CD4-positive, alpha-beta memory T cell (primary cell): ENCODE measurements around the gene EPHA6. TPM values are rescaled to one million over a fixed set of nuclear protein-coding genes. Genes with fewer than 3 reads are reported as not detected.
"Not testable (repeated sequence)": the region's sequence is repeated elsewhere in the genome, so short reads cannot be mapped to it uniquely, and the experiment has no call there.

Experiments
- CTCF ChIA-PET: fragments of 350-600 bp; sonication (Branson Sonifier 250); formaldehyde crosslinking; loops from one replicate; lab custom pipeline; 2021; ENCODE audit warnings: inconsistent platforms; ENCODE audit not compliant: partially characterized antibody; lab: Charles Lee
- POLR2A ChIA-PET: fragments of 350-600 bp; sonication (Branson Sonifier 250); formaldehyde crosslinking; loops from one replicate; lab custom pipeline; 2021; ENCODE audit not compliant: partially characterized antibody; lab: Charles Lee
- DNase-seq, 5 donors: peaks; one replicate each; pipeline versions ENCODE4 v3.0.0 to v3.0.0-alpha.2; 2020 to 2022; ENCODE audit warnings: mixed read lengths in 1 of 5
- H3K27ac ChIP-seq: one replicate; pipeline ENCODE4 v1.7.0; 2013; ENCODE audit warnings: low read depth, low read length
- H3K27me3 ChIP-seq: 2 replicates; pipeline ENCODE4 v1.7.0; 2013; ENCODE audit warnings: mild to moderate bottlenecking, low read length, moderate library complexity; ENCODE audit not compliant: insufficient read depth
- H3K36me3 ChIP-seq: 2 replicates; pipeline ENCODE4 v1.7.0; 2013; ENCODE audit warnings: mild to moderate bottlenecking, low read length, moderate library complexity; ENCODE audit not compliant: insufficient read depth
- H3K4me1 ChIP-seq: 2 replicates; pipeline ENCODE4 v1.7.0; 2013; ENCODE audit warnings: mild to moderate bottlenecking, low read length, moderate library complexity; ENCODE audit not compliant: insufficient read depth
- H3K4me3 ChIP-seq, 2 donors: one replicate each; pipeline ENCODE4 v1.7.0; 2013; ENCODE audit warnings: low read length in 2 of 2, mild to moderate bottlenecking in 1 of 2
- H3K9me3 ChIP-seq, 2 donors: one replicate each; pipeline ENCODE4 v1.7.0; 2013; ENCODE audit warnings: low read length in 2 of 2, control low read depth in 1 of 2; ENCODE audit not compliant: control insufficient read depth in 1 of 2
- H3K27ac Mint-ChIP-seq, 7 donors: one replicate each; pipeline ENCODE4 v1.8.0; 2020 to 2021; ENCODE audit warnings: mixed read lengths in 7 of 7, mild to moderate bottlenecking in 6 of 7, inconsistent platforms in 3 of 7, moderate library complexity in 3 of 7
- H3K27me3 Mint-ChIP-seq, 2 donors: one replicate each; pipeline ENCODE4 v1.8.0; 2020 to 2021; ENCODE audit warnings: mixed read lengths in 2 of 2
- H3K36me3 Mint-ChIP-seq, 2 donors: one replicate each; pipeline ENCODE4 v1.8.0; 2020 to 2021; ENCODE audit warnings: mixed read lengths in 2 of 2, inconsistent platforms in 1 of 2, mild to moderate bottlenecking in 1 of 2
- H3K4me1 Mint-ChIP-seq, 4 donors: one replicate each; pipeline ENCODE4 v1.8.0; 2020 to 2021; ENCODE audit warnings: mixed read lengths in 4 of 4, mild to moderate bottlenecking in 1 of 4
- H3K4me3 Mint-ChIP-seq, 8 donors: one replicate each; pipeline ENCODE4 v1.8.0; 2020 to 2021; ENCODE audit warnings: mixed read lengths in 8 of 8, mild to moderate bottlenecking in 7 of 8, moderate library complexity in 6 of 8, inconsistent platforms in 3 of 8
- H3K9me3 Mint-ChIP-seq, 8 donors: one replicate each; pipeline ENCODE4 v1.8.0; 2020 to 2021; ENCODE audit warnings: mixed read lengths in 8 of 8, mild to moderate bottlenecking in 5 of 8, inconsistent platforms in 3 of 8, moderate library complexity in 1 of 8
- intact Hi-C: fragments of 100-400 bp; cut with micrococcal nuclease; formaldehyde crosslinking; loops from one replicate; pipeline ENCODE4 v1.15.1; 2023
- polyA plus RNA-seq, 2 donors: library from polyadenylated mRNA; unstranded; fragments of 300-500 nt; fragmentation: Illumina TruSeq; gene quantifications; one replicate each; pipeline ENCODE4 v1.2.3, GENCODE V29; 2021
- total RNA-seq, 2 experiments: library from RNA; stranded (reverse); gene quantifications; one replicate each; pipeline ENCODE4 v1.2.3, GENCODE V29; 2021

The EPHA6 gene
- total and polyA plus RNA-seq, 4 experiments from 2014 or later = not detected

- CTCF ChIA-PET = no interaction called here
- intact Hi-C loops = no loop called here
- Mint-ChIP-seq H3K36me3 (no peaks in the 10 kb centered on the region), H3K27ac (no peak overlapping the region), H3K4me1 (no peaks in the 10 kb centered on the region), H3K9me3 (no peaks in the 10 kb centered on the region), H3K27me3 (no peaks in the 10 kb centered on the region), H3K4me3 (no peak overlapping the region)
- H3K9me3 ChIP-seq = no peaks in the 10 kb centered on the region
- no peak overlapping the region for H3K4me3 ChIP-seq
- H3K4me1 ChIP-seq = no peaks in the 10 kb centered on the region
- POLR2A ChIA-PET = no interaction called here
- no peak for DNase-seq
- no peaks in the 10 kb centered on the region for H3K27me3 ChIP-seq
- H3K36me3 ChIP-seq = no peaks in the 10 kb centered on the region
- H3K27ac ChIP-seq = no peak overlapping the region
These were observed 441.7 kb downstream of the EPHA6 start for GRCh38 chr3:97256060-97256459.

- H3K4me1 Mint-ChIP-seq = no peaks in the 10 kb centered on the region
- Histone ChIP-seq H3K27ac (no peak overlapping the region), H3K27me3 (no peaks in the 10 kb centered on the region), H3K4me3 (no peak overlapping the region), H3K9me3 (no peaks in the 10 kb centered on the region), H3K36me3 (no peaks in the 10 kb centered on the region), H3K4me1 (no peaks in the 10 kb centered on the region)
- H3K27ac Mint-ChIP-seq = no peak overlapping the region
- POLR2A ChIA-PET = no interaction called here
- no peak overlapping the region for H3K4me3 Mint-ChIP-seq
- CTCF ChIA-PET = no interaction called here
- intact Hi-C loops = no loop called here
- no peak for DNase-seq
- no peaks in the 10 kb centered on the region for H3K9me3 Mint-ChIP-seq
- H3K27me3 Mint-ChIP-seq = no peaks in the 10 kb centered on the region
- H3K36me3 Mint-ChIP-seq = no peaks in the 10 kb centered on the region
These were observed 443.7 kb downstream of the EPHA6 start for GRCh38 chr3:97257942-97258697.

- no peaks in the 10 kb centered on the region for H3K9me3 ChIP-seq
- CTCF ChIA-PET = no interaction called here
- H3K36me3 ChIP-seq = no peaks in the 10 kb centered on the region
- Mint-ChIP-seq H3K27ac (no peak overlapping the region), H3K36me3 (no peaks in the 10 kb centered on the region), H3K4me3 (no peak overlapping the region), H3K27me3 (peaks cover 0 to 1% of the 10 kb centered on the region in 2 donors), H3K9me3 (peaks cover 0 to 2% (median 0%) of the 10 kb centered on the region in 8 donors), H3K4me1 (no peaks in the 10 kb centered on the region)
- no peaks in the 10 kb centered on the region for H3K27me3 ChIP-seq
- DNase-seq = no peak
- intact Hi-C loops = no loop called here
- no peak overlapping the region for H3K27ac ChIP-seq
- no peak overlapping the region for H3K4me3 ChIP-seq
- POLR2A ChIA-PET = no interaction called here
- H3K4me1 ChIP-seq = no peaks in the 10 kb centered on the region
These were observed 444.9 kb downstream of the EPHA6 start for GRCh38 chr3:97259263-97259662.

DNA sequence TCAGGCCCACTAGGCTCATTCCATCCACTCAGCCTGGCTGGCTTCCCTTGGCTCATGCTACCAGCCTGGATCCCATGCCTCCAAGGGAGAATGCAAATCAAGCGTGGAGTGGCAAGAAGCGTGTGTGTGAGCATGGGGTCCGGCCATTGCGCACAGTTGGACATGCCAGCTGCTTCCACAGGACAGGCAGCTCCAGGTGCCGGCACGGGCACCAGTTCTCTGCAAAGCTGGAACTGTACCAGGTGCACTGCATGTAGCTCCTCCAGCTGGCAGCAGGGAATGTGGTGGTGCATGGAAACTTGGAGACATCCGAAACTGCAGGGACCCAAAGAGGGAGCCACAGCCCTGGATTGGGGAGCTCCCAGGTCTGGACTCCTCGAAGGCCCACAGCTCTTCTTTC is 449.8 kb downstream of the EPHA6 start:
- H3K9me3 ChIP-seq = no peaks in the 10 kb centered on the region
- no peak for DNase-seq
- Mint-ChIP-seq H3K36me3 (no peaks in the 10 kb centered on the region), H3K4me3 (no peak overlapping the region), H3K27me3 (peaks cover 0 to 1% of the 10 kb centered on the region in 2 donors), H3K9me3 (peaks cover 0 to 2% (median 0%) of the 10 kb centered on the region in 8 donors), H3K27ac (no peak overlapping the region), H3K4me1 (no peaks in the 10 kb centered on the region)
- intact Hi-C loops = no loop called here
- H3K27ac ChIP-seq = no peak overlapping the region
- CTCF ChIA-PET = no interaction called here
- POLR2A ChIA-PET = no interaction called here
- H3K36me3 ChIP-seq = no peaks in the 10 kb centered on the region
- H3K4me1 ChIP-seq = no peaks in the 10 kb centered on the region
- no peaks in the 10 kb centered on the region for H3K27me3 ChIP-seq
- no peak overlapping the region for H3K4me3 ChIP-seq

DNA sequence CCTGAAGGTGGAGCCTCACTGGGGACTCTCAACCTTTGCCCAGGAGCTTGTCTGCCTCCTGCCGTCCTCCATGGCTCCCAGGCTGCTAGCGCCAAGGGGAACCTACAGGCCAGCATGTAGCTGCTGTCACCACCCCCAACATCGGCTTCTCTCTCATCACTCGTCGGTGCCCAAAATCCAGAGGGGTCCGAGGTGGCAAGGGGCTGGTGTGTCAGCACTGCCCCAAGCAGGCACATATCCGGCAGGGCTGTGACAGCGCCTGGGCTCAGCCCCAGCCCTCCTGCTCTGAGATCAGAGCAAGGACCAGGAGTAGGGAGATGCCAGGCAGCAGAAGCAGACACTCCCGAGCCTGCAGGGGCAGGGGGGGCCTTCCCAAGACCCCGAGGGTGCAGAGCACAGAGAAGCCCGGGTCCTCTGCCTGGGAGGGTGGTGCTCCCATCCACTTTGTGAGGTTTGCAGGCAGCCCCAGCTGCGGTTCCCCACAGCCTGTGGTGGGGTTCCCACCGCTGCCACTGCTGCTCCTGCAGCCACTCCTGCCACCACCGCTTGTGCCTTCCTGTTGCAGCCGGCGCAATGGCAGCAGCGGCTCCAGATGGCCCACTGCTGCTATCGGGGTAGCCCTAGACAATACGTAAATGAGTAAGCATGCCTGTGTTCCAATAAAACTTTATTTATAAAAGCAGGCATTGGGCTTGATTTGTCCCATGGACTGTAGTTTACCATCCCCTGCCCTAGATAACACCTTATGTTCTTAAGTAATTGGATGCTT is 451.0 kb downstream of the EPHA6 start:
- no peaks in the 10 kb centered on the region for H3K9me3 ChIP-seq
- ChIA-PET POLR2A (no interaction called here), CTCF (no interaction called here)
- H3K4me3 ChIP-seq = no peak overlapping the region
- no peaks in the 10 kb centered on the region for H3K4me1 ChIP-seq
- intact Hi-C loops = no loop called here
- H3K27ac ChIP-seq = no peak overlapping the region
- Mint-ChIP-seq H3K27ac (no peak overlapping the region), H3K27me3 (peaks cover 0 to 1% of the 10 kb centered on the region in 2 donors), H3K9me3 (peaks cover 0 to 2% (median 0%) of the 10 kb centered on the region in 8 donors), H3K4me3 (no peak overlapping the region), H3K36me3 (no peaks in the 10 kb centered on the region), H3K4me1 (no peaks in the 10 kb centered on the region)
- H3K27me3 ChIP-seq = no peaks in the 10 kb centered on the region
- no peaks in the 10 kb centered on the region for H3K36me3 ChIP-seq
- DNase-seq = no peak

- no peak overlapping the region for H3K27ac Mint-ChIP-seq
- intact Hi-C loops = no loop called here
- Histone ChIP-seq H3K9me3 (no peaks in the 10 kb centered on the region), H3K4me3 (no peak overlapping the region), H3K27ac (no peak overlapping the region), H3K36me3 (no peaks in the 10 kb centered on the region), H3K4me1 (no peaks in the 10 kb centered on the region), H3K27me3 (no peaks in the 10 kb centered on the region)
- H3K4me1 Mint-ChIP-seq = no peaks in the 10 kb centered on the region
- POLR2A ChIA-PET = no interaction called here
- no peaks in the 10 kb centered on the region for H3K36me3 Mint-ChIP-seq
- no peaks in the 10 kb centered on the region for H3K27me3 Mint-ChIP-seq
- peaks cover 0 to 5% (median 0%) of the 10 kb centered on the region in 8 donors for H3K9me3 Mint-ChIP-seq
- no peak overlapping the region for H3K4me3 Mint-ChIP-seq
- CTCF ChIA-PET = no interaction called here
- DNase-seq = no peak
These were observed 454.8 kb downstream of the EPHA6 start for GRCh38 chr3:97269202-97269601.

- H3K4me3 ChIP-seq, DNase-seq, H3K36me3 ChIP-seq, H3K36me3 Mint-ChIP-seq, H3K27ac Mint-ChIP-seq, H3K27me3 ChIP-seq, POLR2A ChIA-PET, H3K4me1 Mint-ChIP-seq, H3K9me3 Mint-ChIP-seq, CTCF ChIA-PET, intact Hi-C loops, H3K27ac ChIP-seq, H3K4me1 ChIP-seq, H3K4me3 Mint-ChIP-seq, H3K27me3 Mint-ChIP-seq, H3K9me3 ChIP-seq: not testable (repeated sequence)
These were observed 462.6 kb downstream of the EPHA6 start for GRCh38 chr3:97276879-97277550.
